ENCODE data around the gene STPG1.

- TF ChIP-seq EP300 (IDR thresholded peaks at IDR 0.05) (no peak), CTCF (IDR thresholded peaks at IDR 0.05) (no peak), POLR2A (IDR thresholded peaks at IDR 0.05; ENCODE audit: low read length) (no peak), MAX (IDR thresholded peaks at IDR 0.05) (no peak), REST (IDR thresholded peaks at IDR 0.05) (no peak), JUNB (IDR thresholded peaks at IDR 0.05) (no peak), RCOR1 (IDR thresholded peaks at IDR 0.05; ENCODE audit: low read depth, low read length) (no peak), MYC (IDR thresholded peaks at IDR 0.05; ENCODE audit: borderline replicate concordance, low read length) (no peak), TP53 (CRISPR knock-in tag; IDR thresholded peaks at IDR 0.05) (no peak), EHMT2 (IDR thresholded peaks at IDR 0.05; ENCODE audit: low read depth) (no peak)
Observed at GRCh38 chr1:24308365-24309015, 105.1 kb downstream of the STPG1 start.

All from A549 (cell line).